OCI-LY1 (cell line): ENCODE measurements around the gene RFC3.

Experiments
- H2AFZ ChIP-seq: fragments of 200-600 bp; sonication (generic), shearing (Covaris generic); 2 replicates; pipeline ENCODE4 v1.6.0; 2014; ENCODE audit warnings: antibody characterized with exemption, mild to moderate bottlenecking, low read length
- H3F3A ChIP-seq: fragments of 200-600 bp; sonication (generic), shearing (Covaris generic); 2 replicates; pipeline ENCODE4 v1.6.0; 2014; ENCODE audit warnings: mild to moderate bottlenecking, antibody characterized with exemption, low read length, moderate library complexity; ENCODE audit not compliant: insufficient read depth
- H3K27ac ChIP-seq: fragments of 200-600 bp; sonication (generic); 2 replicates; pipeline ENCODE4 v1.5.1; 2014; ENCODE audit warnings: low read length, mixed run types, mild to moderate bottlenecking, low read depth; ENCODE audit not compliant: poor library complexity, severe bottlenecking
- H3K27me3 ChIP-seq: fragments of 200-600 bp; sonication (generic); 2 replicates; pipeline ENCODE4 v1.6.0; 2014; ENCODE audit warnings: antibody characterized with exemption, mild to moderate bottlenecking, low read length, moderate library complexity; ENCODE audit not compliant: insufficient read depth
- H3K36me3 ChIP-seq: fragments of 200-600 bp; sonication (generic); 2 replicates; pipeline ENCODE4 v1.6.1; 2014; ENCODE audit warnings: mild to moderate bottlenecking, antibody characterized with exemption, low read length, moderate library complexity, mixed read lengths; ENCODE audit not compliant: insufficient read depth
- H3K4me1 ChIP-seq: fragments of 200-600 bp; sonication (generic); 2 replicates; pipeline ENCODE4 v1.5.1; 2014; ENCODE audit warnings: mild to moderate bottlenecking, low read length, moderate library complexity; ENCODE audit not compliant: insufficient read depth, severe bottlenecking
- H3K4me2 ChIP-seq: fragments of 200-600 bp; sonication (generic), shearing (Covaris generic); 2 replicates; pipeline ENCODE4 v1.6.1; 2014; ENCODE audit warnings: low read length
- H3K4me3 ChIP-seq: fragments of 200-600 bp; sonication (generic); 2 replicates; pipeline ENCODE4 v1.5.1; 2014; ENCODE audit warnings: low read length, low read depth, mild to moderate bottlenecking, mixed read lengths; ENCODE audit not compliant: poor library complexity, severe bottlenecking
- H3K79me2 ChIP-seq: fragments of 200-600 bp; shearing (Covaris generic); 2 replicates; pipeline ENCODE4 v1.6.1; 2016; ENCODE audit warnings: mixed run types, low read length, mixed read lengths; ENCODE audit not compliant: insufficient read depth
- H3K9ac ChIP-seq: fragments of 200-600 bp; sonication (generic), shearing (Covaris generic); 2 replicates; pipeline ENCODE4 v1.6.1; 2014; ENCODE audit warnings: mild to moderate bottlenecking, low read length, mixed read lengths
- H3K9me2 ChIP-seq: fragments of 200-600 bp; sonication (generic), shearing (Covaris generic); 2 replicates; pipeline ENCODE4 v1.6.1; 2014; ENCODE audit warnings: low read depth, mild to moderate bottlenecking, low read length, mixed read lengths
- H3K9me3 ChIP-seq: fragments of 200-600 bp; shearing (Covaris generic); 2 replicates; pipeline ENCODE4 v1.6.1; 2014; ENCODE audit warnings: low read length, mixed read lengths
- H4K20me1 ChIP-seq: fragments of 200-600 bp; sonication (generic), shearing (Covaris generic); 2 replicates; pipeline ENCODE4 v1.6.0; 2016; ENCODE audit warnings: mild to moderate bottlenecking, low read length; ENCODE audit not compliant: insufficient read depth
- EZH2 ChIP-seq: fragments of 200-600 bp; sonication (generic), shearing (Covaris generic); IDR thresholded peaks from 2 replicates; pipeline ENCODE4 v1.8.0; 2017; ENCODE audit warnings: borderline replicate concordance, mixed run types, mild to moderate bottlenecking, antibody characterized with exemption, low read length, moderate library complexity, mixed read lengths
- TF ChIP-seq, protein P1 (sequence below): fragments of 200-600 bp; sonication (generic), shearing (Covaris generic); IDR thresholded peaks from 2 replicates; pipeline ENCODE4 v1.5.1; 2017; ENCODE audit warnings: mild to moderate bottlenecking, antibody characterized with exemption, low read length, moderate library complexity, mixed read lengths

RFC3 gene

DNA sequence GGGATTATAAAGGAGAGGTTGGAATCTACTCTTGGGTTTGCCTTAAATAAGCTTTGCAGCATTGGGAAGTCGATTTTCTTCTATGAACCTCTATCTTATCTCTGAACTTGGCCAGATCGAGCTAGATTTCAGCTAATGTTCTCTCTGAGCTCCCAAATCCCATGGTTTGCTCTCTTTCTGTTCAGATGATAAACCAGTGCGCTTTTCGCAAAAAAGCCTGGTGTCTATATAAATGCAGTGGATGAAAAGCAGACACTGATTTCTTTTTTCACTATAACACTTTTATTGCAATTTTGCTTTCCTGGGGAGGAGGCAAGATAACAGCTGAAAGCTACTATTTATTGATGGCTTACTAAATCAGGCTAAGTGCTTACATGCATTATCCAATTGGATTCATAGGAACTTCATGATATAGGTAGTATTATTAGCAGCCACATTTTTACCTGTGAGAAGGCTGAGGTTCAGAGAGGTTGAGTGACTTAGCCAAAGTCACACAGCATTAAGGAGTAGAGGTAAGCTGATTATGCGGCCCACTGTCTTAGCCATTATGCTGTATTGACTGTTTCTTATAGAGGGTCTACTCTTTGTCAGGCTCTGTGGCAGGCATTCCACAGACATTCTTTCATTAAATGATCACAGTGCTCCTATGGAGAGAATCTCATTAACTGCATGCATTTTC is 58.9 kb downstream of the RFC3 start:
- Histone ChIP-seq H3K9me2 (no peaks in the 10 kb centered on the region), H3K9ac (no peak overlapping the region), H3K79me2 (no peaks in the 10 kb centered on the region), H4K20me1 (no peaks in the 10 kb centered on the region), H3K27ac (no peak overlapping the region), H3K36me3 (no peaks in the 10 kb centered on the region), H3K4me1 (no peaks in the 10 kb centered on the region), H3K9me3 (no peaks in the 10 kb centered on the region), H3K4me3 (no peak overlapping the region), H2AFZ (no peak overlapping the region), H3F3A (no peaks in the 10 kb centered on the region), H3K27me3 (no peaks in the 10 kb centered on the region), H3K4me2 (no peak overlapping the region)
- TF ChIP-seq, protein P1, sequence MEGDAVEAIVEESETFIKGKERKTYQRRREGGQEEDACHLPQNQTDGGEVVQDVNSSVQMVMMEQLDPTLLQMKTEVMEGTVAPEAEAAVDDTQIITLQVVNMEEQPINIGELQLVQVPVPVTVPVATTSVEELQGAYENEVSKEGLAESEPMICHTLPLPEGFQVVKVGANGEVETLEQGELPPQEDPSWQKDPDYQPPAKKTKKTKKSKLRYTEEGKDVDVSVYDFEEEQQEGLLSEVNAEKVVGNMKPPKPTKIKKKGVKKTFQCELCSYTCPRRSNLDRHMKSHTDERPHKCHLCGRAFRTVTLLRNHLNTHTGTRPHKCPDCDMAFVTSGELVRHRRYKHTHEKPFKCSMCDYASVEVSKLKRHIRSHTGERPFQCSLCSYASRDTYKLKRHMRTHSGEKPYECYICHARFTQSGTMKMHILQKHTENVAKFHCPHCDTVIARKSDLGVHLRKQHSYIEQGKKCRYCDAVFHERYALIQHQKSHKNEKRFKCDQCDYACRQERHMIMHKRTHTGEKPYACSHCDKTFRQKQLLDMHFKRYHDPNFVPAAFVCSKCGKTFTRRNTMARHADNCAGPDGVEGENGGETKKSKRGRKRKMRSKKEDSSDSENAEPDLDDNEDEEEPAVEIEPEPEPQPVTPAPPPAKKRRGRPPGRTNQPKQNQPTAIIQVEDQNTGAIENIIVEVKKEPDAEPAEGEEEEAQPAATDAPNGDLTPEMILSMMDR: no peak
- no peak for TF ChIP-seq EZH2

DNA sequence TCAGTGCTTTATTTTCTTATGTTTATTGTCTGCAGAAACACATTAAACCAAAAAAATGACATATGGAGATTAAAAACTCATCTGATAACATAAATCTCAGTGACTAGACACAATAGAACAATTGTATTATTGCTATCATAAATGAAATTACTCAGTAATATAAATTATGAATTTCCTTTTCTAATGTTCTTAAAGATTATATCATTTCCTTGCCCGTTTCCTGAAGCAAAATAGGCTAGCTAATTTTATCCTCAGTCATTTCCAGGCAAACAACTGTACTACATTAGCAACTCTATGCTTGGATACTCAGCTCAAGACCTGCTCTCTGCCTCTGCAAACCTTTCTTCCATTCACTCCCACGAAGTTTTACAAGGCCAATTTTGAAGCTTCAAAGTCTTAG is 61.2 kb downstream of the RFC3 start:
- no peaks in the 10 kb centered on the region for H3K36me3 ChIP-seq
- H3K27ac ChIP-seq: no peak overlapping the region
- no peaks in the 10 kb centered on the region for H3F3A ChIP-seq
- H3K9me3 ChIP-seq: no peaks in the 10 kb centered on the region
- H2AFZ ChIP-seq: no peak overlapping the region
- H4K20me1 ChIP-seq: no peaks in the 10 kb centered on the region
- H3K4me3 ChIP-seq: no peak overlapping the region
- H3K4me2 ChIP-seq: no peak overlapping the region
- no peaks in the 10 kb centered on the region for H3K27me3 ChIP-seq
- H3K9ac ChIP-seq: no peak overlapping the region
- no peaks in the 10 kb centered on the region for H3K79me2 ChIP-seq
- H3K4me1 ChIP-seq: no peaks in the 10 kb centered on the region
- TF ChIP-seq, protein P1: no peak
- no peak for TF ChIP-seq EZH2
- no peaks in the 10 kb centered on the region for H3K9me2 ChIP-seq

DNA sequence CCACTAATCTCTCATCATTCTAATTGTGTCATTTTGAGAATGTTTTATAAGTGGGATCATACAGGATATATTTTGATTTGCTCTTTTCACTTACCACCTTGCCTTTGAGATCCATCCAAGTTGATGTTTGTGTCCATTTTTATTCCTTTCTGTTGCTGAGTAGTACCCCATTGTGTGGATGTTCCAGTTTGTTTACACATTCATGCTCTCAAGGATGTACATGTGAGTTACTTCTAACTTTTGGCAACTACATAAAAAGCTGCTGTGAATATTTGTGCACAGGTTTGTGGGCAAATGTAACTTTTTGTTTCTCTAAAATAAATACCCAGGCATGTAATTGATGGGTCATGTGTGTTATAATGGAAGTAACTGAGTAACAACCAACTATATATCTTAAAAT is 64.9 kb downstream of the RFC3 start:
- H4K20me1 ChIP-seq: no peaks in the 10 kb centered on the region
- no peaks in the 10 kb centered on the region for H3F3A ChIP-seq
- no peak overlapping the region for H3K9ac ChIP-seq
- H3K4me3 ChIP-seq: no peak overlapping the region
- TF ChIP-seq EZH2: no peak
- TF ChIP-seq, protein P1: no peak
- H3K4me1 ChIP-seq: no peaks in the 10 kb centered on the region
- H3K36me3 ChIP-seq: no peaks in the 10 kb centered on the region
- no peak overlapping the region for H2AFZ ChIP-seq
- H3K27me3 ChIP-seq: no peaks in the 10 kb centered on the region
- no peaks in the 10 kb centered on the region for H3K9me3 ChIP-seq
- H3K27ac ChIP-seq: no peak overlapping the region
- no peaks in the 10 kb centered on the region for H3K79me2 ChIP-seq
- no peaks in the 10 kb centered on the region for H3K9me2 ChIP-seq
- no peak overlapping the region for H3K4me2 ChIP-seq
